ENCODE measurements around the gene CTAGE1.

CTAGE1 gene

GRCh38 chr18:22368021-22368420 is 49.7 kb downstream of the CTAGE1 start:
- H3K36me3 ChIP-seq (ENCODE audit: control insufficient read depth, insufficient read depth, low read length) = no peaks in the 10 kb centered on the region
- DNase-seq = no peak
- no peak overlapping the region for H3K4me3 ChIP-seq (ENCODE audit: insufficient read depth, low read depth, low read length, poor library complexity, severe bottlenecking)
- H3K4me1 ChIP-seq (ENCODE audit: control insufficient read depth, insufficient read depth, low read length, poor library complexity, severe bottlenecking) = no peaks in the 10 kb centered on the region
- no peaks in the 10 kb centered on the region for H3K9me3 ChIP-seq (ENCODE audit: control insufficient read depth, low read length)
- H3K27ac ChIP-seq (ENCODE audit: insufficient read depth, low read length, poor library complexity, severe bottlenecking) = no peak overlapping the region
- H3K27me3 ChIP-seq (replicated peaks; ENCODE audit: control insufficient read depth, insufficient read depth, low read length, poor library complexity, severe bottlenecking) = no peaks in the 10 kb centered on the region

- Histone ChIP-seq H3K27ac (ENCODE audit: insufficient read depth, low read length, poor library complexity, severe bottlenecking) (no peak overlapping the region), H3K4me1 (ENCODE audit: control insufficient read depth, insufficient read depth, low read length, poor library complexity, severe bottlenecking) (no peaks in the 10 kb centered on the region), H3K27me3 (replicated peaks; ENCODE audit: control insufficient read depth, insufficient read depth, low read length, poor library complexity, severe bottlenecking) (no peaks in the 10 kb centered on the region), H3K4me3 (ENCODE audit: insufficient read depth, low read depth, low read length, poor library complexity, severe bottlenecking) (no peak overlapping the region), H3K9me3 (ENCODE audit: control insufficient read depth, low read length) (no peaks in the 10 kb centered on the region), H3K36me3 (ENCODE audit: control insufficient read depth, insufficient read depth, low read length) (no peaks in the 10 kb centered on the region)
- no peak for DNase-seq
These were observed 50.4 kb downstream of the CTAGE1 start for GRCh38 chr18:22367303-22367702.

DNA sequence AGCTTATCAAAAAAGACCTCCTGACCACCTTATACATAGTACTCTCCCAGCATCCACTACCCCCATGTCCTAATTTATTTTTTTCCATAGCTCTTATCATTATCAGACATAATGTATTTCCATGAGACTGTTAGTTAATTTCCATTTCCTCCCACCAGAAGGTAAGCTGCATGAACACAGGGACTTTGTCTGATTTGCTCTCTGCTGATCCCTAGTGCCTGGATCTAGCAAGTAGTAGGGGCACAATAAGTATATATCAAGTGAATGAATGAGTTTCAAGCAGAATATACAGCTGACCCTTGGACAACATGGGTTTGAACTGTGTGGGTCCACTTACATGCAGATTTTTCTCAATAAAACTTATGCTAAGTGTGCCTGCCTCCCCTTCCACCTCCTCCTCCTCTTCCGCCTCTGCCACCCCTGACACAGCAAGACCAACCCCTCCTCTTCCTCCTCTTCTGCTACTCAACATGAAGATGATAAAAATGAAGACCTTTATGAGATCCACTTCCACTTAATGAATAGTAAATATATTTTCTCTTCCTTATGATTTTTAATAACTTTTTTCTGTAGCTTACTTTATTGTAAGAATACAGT is 53.8 kb downstream of the CTAGE1 start:
- no peak for DNase-seq
- H3K4me1 ChIP-seq (ENCODE audit: control insufficient read depth, insufficient read depth, low read length, poor library complexity, severe bottlenecking) = no peaks in the 10 kb centered on the region
- no peak overlapping the region for H3K4me3 ChIP-seq (ENCODE audit: insufficient read depth, low read depth, low read length, poor library complexity, severe bottlenecking)
- H3K9me3 ChIP-seq (ENCODE audit: control insufficient read depth, low read length) = no peaks in the 10 kb centered on the region
- H3K27ac ChIP-seq (ENCODE audit: insufficient read depth, low read length, poor library complexity, severe bottlenecking) = no peak overlapping the region
- H3K36me3 ChIP-seq (ENCODE audit: control insufficient read depth, insufficient read depth, low read length) = no peaks in the 10 kb centered on the region
- H3K27me3 ChIP-seq (replicated peaks; ENCODE audit: control insufficient read depth, insufficient read depth, low read length, poor library complexity, severe bottlenecking) = no peaks in the 10 kb centered on the region

Data from effector memory CD4-positive, alpha-beta T cell (primary cell).